Measurements from ENCODE around the gene ATG7.
"Not testable (repeated sequence)": the region's sequence is repeated elsewhere in the genome, so short reads cannot be mapped to it uniquely, and the experiment has no call there.

The ATG7 gene

DNA sequence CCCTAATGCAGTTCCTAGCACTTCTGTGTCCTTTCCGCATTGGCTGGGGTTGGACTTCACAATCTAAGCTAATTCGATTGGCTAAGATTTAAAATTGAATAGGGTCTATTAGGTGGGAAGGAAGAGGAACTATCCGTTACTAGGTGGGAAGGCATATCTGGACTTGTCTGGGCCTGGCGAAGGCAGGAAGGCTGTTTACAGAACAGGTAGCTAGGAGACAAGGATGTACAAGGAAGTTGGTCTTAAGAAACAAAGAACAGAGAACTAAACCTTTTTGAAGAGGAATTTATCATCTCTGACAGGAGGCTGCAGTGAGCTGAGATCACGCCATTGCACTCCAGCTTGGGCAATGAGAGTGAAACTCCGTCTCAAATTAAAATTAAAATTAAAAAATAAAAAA lies 17.3 kb upstream of the ATG7 start:
- DNase-seq = no peak

DNA sequence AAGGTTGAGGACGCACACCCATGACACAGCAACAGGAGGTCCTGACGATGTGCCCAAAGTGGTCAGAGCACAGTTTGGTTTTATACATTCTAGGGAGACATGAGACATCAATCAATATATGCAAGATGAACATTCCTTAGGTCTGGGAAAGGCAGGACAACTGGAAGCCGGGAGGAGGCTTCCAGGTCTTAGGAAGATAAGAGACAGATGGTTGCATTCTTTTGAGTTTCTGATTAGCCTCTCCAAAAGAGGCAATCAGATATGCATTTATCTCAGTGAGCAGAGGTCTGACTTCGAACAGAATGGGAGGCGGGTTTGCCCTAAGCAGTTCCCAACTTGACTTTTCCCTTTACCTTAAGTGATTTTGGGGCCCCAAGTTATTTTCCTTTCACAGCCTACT lies 16.7 kb upstream of the ATG7 start:
- DNase-seq = not testable (repeated sequence)

DNA sequence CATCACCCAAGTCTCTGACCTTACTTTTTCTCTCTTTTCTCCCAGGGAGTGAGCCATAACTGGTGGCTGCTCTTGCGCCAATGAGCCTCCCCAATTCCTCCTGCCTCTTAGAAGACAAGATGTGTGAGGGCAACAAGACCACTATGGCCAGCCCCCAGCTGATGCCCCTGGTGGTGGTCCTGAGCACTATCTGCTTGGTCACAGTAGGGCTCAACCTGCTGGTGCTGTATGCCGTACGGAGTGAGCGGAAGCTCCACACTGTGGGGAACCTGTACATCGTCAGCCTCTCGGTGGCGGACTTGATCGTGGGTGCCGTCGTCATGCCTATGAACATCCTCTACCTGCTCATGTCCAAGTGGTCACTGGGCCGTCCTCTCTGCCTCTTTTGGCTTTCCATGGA lies 13.2 kb upstream of the ATG7 start:
- DNase-seq = no peak

DNA sequence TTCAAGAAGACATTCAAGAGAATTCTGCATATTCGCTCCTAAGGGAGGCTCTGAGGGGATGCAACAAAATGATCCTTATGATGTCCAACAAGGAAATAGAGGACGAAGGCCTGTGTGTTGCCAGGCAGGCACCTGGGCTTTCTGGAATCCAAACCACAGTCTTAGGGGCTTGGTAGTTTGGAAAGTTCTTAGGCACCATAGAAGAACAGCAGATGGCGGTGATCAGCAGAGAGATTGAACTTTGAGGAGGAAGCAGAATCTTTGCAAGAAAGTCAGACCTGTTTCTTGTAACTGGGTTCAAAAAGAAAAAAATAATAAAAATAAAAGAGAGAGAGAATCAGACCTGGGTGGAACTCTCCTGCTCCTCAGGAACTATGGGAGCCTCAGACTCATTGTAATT lies 11.7 kb upstream of the ATG7 start:
- DNase-seq = no peak

DNA sequence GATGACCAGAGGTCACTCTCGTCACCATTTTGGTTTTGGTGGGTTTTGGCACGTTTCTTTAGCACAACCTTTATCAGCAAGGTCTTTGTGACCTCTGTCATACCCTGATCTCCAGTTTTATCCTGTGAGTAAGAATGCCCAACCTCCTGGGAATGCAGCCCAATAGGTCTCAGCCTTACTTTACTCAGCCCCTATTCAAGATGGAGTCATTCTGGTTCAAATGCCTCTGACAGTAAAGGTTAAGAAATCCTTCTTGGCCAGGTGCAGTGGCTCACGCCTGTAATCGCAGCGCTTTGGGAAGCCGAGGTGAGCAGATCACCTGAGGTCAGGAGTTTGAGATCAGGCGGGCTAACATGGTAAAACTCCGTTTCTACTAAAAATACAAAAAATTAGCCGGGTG lies 3.2 kb upstream of the ATG7 start:
- no peak for DNase-seq

DNA sequence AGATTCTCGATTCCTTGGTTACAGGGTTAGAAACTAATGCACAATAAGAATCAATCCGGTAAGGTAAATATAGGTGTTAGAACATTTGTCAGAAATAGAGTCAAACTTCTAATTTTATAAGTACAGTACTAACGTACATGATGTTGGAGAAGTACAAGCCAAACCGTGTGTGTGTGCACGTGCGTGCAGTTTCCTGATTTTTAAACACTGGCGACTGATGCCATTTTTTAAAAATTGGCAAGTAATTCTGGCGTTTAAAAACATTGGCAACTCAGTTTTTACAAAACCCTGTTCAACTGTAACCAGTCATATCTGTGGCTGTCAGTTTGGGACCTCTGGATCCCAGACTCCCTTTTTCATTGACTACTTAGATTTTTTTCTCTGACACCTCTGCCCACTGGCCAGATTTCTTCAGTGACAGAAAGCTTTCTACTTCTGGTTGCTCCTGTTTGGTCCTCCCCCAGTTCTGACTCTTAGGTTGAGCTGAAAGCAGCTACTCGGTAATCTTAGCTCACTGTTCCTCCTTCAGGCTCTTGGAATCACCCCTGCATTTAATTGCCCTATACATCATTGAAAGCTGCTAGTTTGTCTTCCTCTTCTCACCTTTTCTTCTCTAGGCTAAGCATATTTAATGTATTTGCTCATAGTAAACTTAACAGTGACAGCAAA lies 843 bp downstream of the ATG7 start:
- DNase-seq = no peak

DNA sequence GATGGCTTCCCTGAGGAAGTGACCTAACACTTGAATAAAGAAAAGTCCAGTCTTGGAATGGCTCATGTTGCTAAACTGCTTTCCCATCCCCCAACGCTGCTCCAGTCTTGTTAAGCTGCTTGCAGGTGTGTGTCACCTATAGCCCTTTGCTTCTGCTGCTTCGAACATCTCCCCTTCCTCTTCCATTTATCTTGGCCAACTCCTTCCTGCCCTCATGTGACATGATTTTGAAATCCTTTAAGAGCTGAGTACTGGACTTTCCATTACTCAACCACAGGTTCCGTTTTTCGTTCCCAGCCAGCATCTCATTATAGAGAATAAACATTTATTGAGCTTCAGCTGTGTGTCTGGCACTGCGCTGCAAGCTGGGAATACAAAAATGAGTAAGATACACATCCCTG lies 1.7 kb downstream of the ATG7 start:
- no peak for DNase-seq

DNA sequence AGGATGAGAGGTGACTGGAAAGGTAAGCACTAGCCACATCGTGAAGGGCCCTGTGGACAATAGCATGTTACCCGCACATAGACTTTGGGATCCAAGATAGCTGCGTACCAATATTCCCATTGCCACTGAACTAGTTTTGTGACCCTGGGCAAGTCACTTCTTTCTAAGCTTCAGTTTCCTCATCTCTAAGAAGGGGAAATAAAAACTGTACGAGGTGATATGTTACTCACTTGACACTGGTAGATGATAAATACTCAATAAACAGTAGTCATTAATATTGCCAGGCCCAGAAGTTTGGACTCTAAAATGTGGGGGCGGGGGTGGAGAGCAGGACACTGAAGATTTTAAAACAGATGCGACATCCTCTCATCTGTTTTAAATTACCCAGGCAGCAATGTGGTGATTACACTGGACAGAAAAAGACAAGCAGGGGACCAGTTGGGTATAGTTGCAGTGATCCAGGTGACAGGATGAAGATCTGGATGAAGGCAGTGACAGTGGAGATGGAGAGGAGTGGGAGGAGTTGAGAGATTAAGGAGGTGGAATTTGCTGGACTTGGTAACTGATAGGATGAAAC lies 2.5 kb downstream of the ATG7 start:
- DNase-seq = no peak

- DNase-seq = no peak
Measured at GRCh38 chr3:11275926-11276325, 3.7 kb downstream of the ATG7 start.

DNA sequence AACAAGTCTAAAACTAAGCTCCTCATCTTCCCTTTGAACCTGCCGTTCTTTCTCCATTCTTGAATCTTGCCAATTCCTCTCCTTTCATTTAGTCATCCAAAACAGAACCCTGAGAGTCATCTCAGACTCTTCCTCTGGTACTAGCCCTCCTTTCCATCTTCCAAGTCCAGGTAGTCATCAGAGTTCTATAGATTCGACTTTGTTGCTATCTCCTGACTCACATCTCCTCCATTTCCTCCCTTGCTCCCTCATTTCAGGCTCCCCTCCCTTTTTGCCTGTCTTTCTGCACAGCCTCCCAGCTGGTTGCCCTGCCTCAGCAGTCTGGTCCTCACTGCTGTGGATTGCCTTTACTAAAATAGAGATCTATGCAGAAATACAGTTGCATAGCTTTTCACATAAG lies 4.7 kb downstream of the ATG7 start:
- DNase-seq = no peak

- peak; percentile 79 for DNase-seq
Measured at GRCh38 chr3:11282250-11283138, 10.3 kb downstream of the ATG7 start.

DNA sequence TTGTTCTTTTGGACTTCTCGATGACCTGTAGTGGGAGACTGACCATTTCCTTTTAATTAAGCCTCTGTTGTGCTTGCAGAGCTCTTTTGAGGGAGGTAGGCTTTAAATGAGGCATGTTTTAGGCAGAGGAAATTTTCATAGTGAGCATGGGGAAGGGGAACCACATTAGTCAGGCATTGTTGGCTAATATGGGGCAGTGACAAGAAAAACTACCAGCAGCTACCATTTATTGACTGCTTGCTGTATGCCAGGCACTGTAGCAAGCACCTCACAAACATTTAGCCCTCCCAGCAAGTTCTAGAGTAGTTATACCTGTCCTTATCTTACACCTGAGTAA lies 10.9 kb downstream of the ATG7 start:
- no peak for DNase-seq

DNA sequence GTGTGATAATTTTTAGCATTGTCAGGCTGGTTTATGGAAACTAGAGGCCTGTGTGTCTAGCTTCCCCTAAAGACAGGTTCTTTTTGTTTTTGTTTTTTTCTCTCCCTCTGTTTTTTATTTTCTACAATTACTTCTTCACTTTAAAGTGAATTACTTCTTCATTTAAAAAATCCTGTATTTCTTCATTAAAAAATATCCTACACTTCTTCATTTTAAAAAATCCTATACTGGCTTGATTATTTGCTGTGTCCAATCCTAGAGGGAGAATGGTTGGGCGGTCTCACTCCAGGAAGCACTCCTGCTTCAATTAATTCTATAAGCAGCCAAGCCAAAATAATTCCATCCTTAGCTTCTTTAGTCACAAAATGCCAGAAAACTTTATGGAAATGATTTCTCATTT lies 11.8 kb downstream of the ATG7 start:
- DNase-seq = no peak

DNA sequence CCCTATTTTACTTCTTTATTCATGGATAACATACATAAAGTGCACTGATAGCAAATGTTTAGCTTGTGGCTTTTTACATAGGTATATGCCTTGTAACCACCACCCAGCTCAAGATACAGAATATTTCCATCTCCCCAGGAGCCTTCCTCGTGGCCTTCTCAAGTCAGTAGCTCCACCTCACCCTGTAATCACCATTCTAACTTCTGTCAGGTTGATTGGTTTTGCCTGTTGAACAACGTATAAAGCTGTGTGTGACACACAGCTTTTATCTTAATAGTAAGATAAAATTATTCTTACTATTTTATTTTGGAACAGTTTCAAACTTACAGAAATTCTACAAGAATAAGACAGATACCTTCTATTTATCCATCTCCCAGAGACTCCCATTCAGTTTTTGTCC lies 13.3 kb downstream of the ATG7 start:
- no peak for DNase-seq

DNA sequence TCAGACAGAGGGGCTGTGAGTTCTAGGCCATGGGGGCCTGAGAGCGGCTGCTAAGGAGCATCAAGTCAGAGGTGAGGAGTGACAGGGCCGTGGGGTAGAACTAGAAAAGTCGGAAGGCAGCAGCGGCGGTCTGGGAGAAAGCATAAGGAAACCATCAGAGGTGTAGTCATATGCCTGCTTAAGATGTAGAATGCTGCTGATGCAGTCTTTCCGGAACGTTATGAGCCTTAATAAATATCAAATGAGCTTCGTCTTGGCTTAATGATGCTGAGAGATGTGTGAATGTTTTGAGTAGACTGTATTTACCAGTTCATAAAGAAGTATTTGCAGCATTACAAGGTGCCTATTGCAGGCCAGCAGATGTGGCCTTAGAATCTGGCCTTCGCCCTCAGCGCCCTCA lies 15.2 kb downstream of the ATG7 start:
- no peak for DNase-seq

DNA sequence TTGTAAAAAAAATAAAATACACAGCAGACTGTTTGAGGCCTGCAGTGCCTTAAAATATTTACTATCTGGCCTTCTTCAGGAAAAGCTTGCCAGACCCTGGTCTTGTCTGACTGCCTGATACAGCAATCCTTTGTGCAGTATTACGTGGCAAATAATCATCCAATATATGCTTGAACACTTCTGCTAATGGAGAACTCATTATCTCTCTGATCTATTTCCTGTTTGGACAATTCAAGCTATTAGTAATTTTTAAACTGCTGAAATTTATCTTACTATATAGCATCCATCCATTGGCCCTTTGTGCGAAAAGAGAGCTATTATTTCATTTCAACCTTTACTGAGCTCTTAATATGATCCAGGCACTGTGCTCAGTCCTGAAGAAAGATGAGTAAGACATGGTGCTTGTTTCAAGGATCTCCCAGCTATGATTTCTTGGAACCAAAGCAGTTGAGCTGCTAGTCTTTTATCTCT lies 15.9 kb downstream of the ATG7 start:
- DNase-seq = no peak

DNA sequence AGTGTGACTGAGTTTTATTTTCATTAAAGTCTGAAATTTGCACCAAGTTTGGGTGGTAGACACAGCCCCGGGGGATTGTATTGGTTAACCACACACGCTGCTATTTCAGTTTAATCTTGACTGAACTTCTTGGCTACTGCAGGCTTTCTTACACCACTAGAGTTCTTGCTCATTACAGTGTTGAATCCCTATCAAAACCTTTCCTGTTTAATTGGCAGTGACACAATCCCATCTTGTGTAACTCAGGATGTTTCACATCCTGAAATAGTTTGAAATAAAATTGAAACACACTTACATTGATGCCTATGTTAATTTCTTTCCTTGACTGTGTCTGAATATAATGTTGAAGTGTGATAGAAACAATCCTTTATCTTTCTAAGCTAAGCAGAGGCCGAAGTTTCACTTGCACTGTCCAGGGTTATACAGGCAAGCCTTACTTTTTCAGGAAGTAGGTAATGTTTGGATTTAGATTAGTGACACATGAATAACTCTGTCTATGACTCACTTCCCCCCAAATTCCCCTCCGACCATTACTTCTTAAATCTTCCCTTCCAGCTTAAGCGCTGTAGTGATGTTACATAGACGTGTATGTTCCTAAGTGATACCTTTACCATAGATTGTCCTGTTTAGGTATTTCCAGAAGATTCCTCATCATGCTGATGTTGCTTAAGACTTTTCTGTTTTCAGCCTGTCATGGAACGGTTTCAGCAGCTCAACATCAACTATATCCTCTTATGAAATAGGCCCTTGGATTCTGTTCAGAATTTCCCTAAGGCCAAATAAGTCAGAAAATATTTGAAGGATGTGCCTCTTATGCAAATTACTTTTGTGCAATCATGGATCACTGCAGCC lies 16.8 kb downstream of the ATG7 start:
- DNase-seq = no peak

- no peak for DNase-seq
Measured at GRCh38 chr3:11289864-11290263, 17.7 kb downstream of the ATG7 start.

GRCh38 chr3:11290743-11291680 lies 18.8 kb downstream of the ATG7 start:
- no peak for DNase-seq

DNA sequence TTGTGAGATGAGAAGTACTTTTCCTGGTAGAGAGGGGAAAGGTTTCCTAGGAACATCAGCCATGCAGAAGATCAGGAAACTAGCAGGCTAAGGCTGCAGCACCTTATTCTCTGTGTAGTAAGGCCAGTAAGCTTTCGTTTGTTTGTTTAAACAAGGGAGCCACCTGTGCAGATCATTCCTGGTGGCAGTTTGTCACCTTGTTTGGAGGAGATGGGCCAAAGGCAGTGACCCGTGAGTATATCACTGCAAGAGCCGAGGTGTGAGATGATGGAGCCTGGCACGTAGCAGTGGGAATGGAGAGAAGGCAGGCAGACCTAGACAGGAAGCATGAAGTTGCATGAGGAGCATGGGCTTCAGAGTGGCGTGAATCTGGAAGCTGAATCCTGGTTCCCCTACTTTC lies 19.6 kb downstream of the ATG7 start:
- no peak for DNase-seq

GRCh38 chr3:11297126-11297525 lies 24.9 kb downstream of the ATG7 start:
- DNase-seq = no peak

- DNase-seq = no peak
Measured at GRCh38 chr3:11300970-11301369, 28.8 kb downstream of the ATG7 start.
